Activated naive CD4-positive, alpha-beta T cell treated with anti-CD3 and anti-CD28 coated beads, Interleukin-2, amount 10 ng/mL, durations not matched to agents 7 days and 5 days (primary cell): ENCODE data around the gene PRND.
"Not testable (repeated sequence)": the region's sequence is repeated elsewhere in the genome, so short reads cannot be mapped to it uniquely, and the experiment has no call there.

Experiments used
- CTCF ChIA-PET: fragments of 350-600 bp; sonication (Branson Sonifier 250); formaldehyde crosslinking; loops from one replicate; lab custom pipeline; 2021; ENCODE audit warnings: antibody characterized with exemption; lab: Charles Lee
- DNase-seq: peaks from one replicate; pipeline ENCODE4 v3.0.0-alpha.2; 2020
- H3K27ac Mint-ChIP-seq: one replicate; pipeline ENCODE4 v1.8.0; 2021; ENCODE audit warnings: mild to moderate bottlenecking, moderate library complexity, mixed read lengths
- H3K27me3 Mint-ChIP-seq: one replicate; pipeline ENCODE4 v1.8.0; 2021; ENCODE audit warnings: mild to moderate bottlenecking, mixed read lengths
- H3K36me3 Mint-ChIP-seq: one replicate; pipeline ENCODE4 v1.8.0; 2021; ENCODE audit warnings: mixed read lengths
- H3K4me1 Mint-ChIP-seq: one replicate; pipeline ENCODE4 v1.8.0; 2021; ENCODE audit warnings: mixed read lengths
- H3K4me3 Mint-ChIP-seq: one replicate; pipeline ENCODE4 v1.8.0; 2021; ENCODE audit warnings: mild to moderate bottlenecking, moderate library complexity, mixed read lengths
- H3K9me3 Mint-ChIP-seq: one replicate; pipeline ENCODE4 v1.8.0; 2021; ENCODE audit warnings: mixed read lengths

The PRND gene

DNA sequence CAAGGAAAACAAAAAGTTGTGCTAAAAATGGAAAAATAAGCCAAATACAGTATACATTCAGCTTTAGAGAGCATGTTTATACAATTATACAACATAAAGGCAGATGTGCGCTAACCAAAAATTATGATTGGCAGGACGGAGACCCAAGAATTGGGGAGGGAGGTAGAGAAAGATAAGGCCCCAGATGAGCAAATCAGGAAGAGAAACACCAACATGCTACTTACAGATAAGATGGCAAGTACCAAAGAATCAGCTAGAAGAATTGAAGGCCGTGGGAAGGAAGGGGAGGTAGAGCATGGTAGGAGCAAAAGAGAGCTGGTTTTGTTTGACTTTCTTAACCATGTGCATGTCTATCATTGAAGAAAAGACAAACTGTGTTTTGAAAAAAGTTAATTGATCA is 45.4 kb downstream of the PRND start:
- H3K4me3 Mint-ChIP-seq, result no peak overlapping the region
- CTCF ChIA-PET, result no interaction called here
- H3K4me1 Mint-ChIP-seq, result peaks cover 2% of the 10 kb centered on the region
- H3K36me3 Mint-ChIP-seq, result peaks cover 5% of the 10 kb centered on the region
- H3K27me3 Mint-ChIP-seq, result peaks cover 40% of the 10 kb centered on the region
- no peak overlapping the region for H3K27ac Mint-ChIP-seq
- peaks cover 19% of the 10 kb centered on the region for H3K9me3 Mint-ChIP-seq
- DNase-seq, result no peak

DNA sequence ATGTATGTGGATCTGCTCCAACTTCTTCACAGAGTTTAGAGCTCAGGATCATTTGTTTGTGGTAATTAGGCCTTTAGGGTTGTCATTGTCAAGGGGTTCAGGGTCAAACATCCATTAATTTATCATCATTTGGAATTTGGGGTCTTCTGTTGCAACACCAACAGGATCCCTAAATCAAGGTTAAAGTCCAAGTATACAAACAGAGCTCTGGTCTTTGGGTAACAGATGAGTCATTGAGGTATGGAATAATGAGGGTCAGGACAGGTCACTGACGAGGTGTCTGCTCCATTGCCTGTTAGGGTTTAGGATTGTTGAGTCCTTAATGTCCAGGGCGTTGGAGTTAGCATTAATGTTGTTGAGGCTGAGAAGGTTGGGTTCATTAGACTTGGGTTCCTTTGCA is 47.6 kb downstream of the PRND start:
- CTCF ChIA-PET, result interaction anchor here (1.2 kb wide), 1 partner anchor 11 kb away, joined by 3 read pairs; no protein-coding TSS in a partner anchor

DNA sequence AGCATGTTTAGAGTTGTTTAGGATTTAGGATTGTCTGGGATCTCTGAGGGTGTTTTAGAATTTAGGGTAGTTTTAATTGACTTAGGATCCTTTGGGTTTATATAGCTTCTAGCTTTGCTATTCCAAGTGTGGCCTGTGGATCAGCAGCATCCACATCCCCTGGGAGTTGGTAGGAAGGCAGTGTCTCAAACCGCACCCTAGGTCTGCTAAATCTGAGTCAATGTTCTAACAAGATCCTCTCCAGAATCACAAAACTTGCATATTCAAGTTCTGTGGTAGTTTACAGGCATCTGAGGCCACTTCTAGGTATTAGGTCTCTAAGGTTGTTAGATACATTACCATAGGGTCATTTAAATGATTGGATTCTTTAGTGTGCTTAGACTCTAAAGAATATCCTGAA is 48.3 kb downstream of the PRND start:
- Mint-ChIP-seq H3K36me3 (peaks cover 5% of the 10 kb centered on the region), H3K27ac (no peak overlapping the region), H3K27me3 (peaks cover 19% of the 10 kb centered on the region), H3K4me1 (peaks cover 2% of the 10 kb centered on the region), H3K4me3 (no peak overlapping the region), H3K9me3 (peaks cover 31% of the 10 kb centered on the region)
- CTCF ChIA-PET, result no interaction called here
- no peak for DNase-seq

More for the DNA sequence above, 47.6 kb downstream of the PRND start:
- peaks cover 24% of the 10 kb centered on the region for H3K27me3 Mint-ChIP-seq
- peaks cover 31% of the 10 kb centered on the region for H3K9me3 Mint-ChIP-seq
- H3K36me3 Mint-ChIP-seq, result peaks cover 5% of the 10 kb centered on the region
- H3K27ac Mint-ChIP-seq, result no peak overlapping the region
- H3K4me1 Mint-ChIP-seq, result peaks cover 2% of the 10 kb centered on the region
- H3K4me3 Mint-ChIP-seq, result no peak overlapping the region
- DNase-seq, result no peak

DNA sequence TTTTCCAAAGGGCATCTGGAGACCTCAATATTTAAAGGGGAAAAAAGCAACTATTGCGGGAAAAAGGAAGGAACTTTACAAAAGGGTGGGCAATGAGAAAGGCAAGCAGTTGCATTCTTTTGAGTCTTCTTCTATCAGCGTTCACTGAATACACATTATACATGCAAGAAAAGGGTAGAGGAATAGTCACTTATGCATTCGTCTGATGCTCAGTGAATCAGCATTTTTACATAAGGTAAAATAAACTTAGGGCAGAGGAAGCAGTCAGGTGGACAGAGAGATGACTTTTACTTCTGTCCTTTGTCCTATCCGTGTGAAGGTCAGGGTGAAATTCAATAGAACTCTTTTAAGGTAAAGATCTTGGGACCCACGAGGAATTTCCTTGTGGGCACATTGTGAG is 49.3 kb downstream of the PRND start:
- Mint-ChIP-seq H3K27me3 (peaks cover 12% of the 10 kb centered on the region), H3K9me3 (peaks cover 31% of the 10 kb centered on the region), H3K27ac (no peak overlapping the region), H3K4me1 (peaks cover 2% of the 10 kb centered on the region), H3K36me3 (peaks cover 5% of the 10 kb centered on the region), H3K4me3 (no peak overlapping the region)
- DNase-seq, result no peak
- CTCF ChIA-PET, result interaction anchor here (1.4 kb wide), 1 partner anchor 185 kb away, joined by 4 read pairs; no protein-coding TSS in a partner anchor

DNA sequence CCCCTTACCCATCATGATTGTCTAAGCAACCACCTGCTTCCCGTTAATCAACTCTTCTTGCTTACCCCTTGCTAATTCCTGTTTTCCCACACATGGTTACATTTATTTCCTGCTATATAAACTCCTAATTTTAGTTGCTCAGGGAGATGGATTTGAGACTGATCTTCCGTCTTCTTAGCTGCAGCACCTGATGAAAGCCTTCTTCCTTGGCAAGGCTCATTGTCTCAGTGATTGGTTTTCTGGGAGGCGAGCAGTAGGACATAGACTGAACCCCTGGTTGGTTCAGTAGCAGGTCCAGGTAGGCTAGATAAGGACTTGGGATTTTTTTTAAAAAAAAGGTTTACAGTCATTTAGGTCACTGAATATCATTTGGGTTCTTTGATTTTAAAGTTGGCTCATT is 50.4 kb downstream of the PRND start:
- no peak overlapping the region for H3K27ac Mint-ChIP-seq
- peaks cover 12% of the 10 kb centered on the region for H3K27me3 Mint-ChIP-seq
- DNase-seq, result no peak
- CTCF ChIA-PET, result interaction anchor here (1.4 kb wide), 1 partner anchor 184 kb away, joined by 4 read pairs; no protein-coding TSS in a partner anchor
- peaks cover 31% of the 10 kb centered on the region for H3K9me3 Mint-ChIP-seq
- H3K36me3 Mint-ChIP-seq, result peaks cover 5% of the 10 kb centered on the region
- H3K4me3 Mint-ChIP-seq, result no peak overlapping the region
- H3K4me1 Mint-ChIP-seq, result no peaks in the 10 kb centered on the region

DNA sequence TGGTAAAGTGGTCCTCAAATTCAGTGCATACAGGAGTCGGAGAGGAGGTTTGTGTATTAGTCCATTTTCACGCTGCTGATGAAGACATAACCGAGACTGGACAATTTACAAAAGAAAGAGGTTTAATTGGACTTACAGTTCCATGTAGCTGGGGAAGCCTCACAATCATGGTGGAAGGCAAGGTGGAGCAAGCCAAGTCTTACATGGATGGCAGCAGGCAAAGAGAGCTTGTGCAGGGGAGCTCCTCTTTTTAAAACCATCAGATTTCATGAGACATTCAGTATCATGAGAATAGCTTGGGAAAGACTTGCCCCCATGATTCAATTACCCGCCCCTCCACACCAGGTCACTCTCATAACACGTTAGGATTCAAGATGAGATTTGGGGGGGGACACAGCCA is 51.3 kb downstream of the PRND start:
- not testable (repeated sequence) for H3K27ac Mint-ChIP-seq, H3K4me3 Mint-ChIP-seq, H3K4me1 Mint-ChIP-seq, DNase-seq, H3K36me3 Mint-ChIP-seq
- CTCF ChIA-PET, result interaction anchor here (1.0 kb wide), 1 partner anchor 14 kb away, joined by 3 read pairs; no protein-coding TSS in a partner anchor
- Mint-ChIP-seq H3K9me3 (peaks cover 31% of the 10 kb centered on the region), H3K27me3 (peaks cover 12% of the 10 kb centered on the region)

DNA sequence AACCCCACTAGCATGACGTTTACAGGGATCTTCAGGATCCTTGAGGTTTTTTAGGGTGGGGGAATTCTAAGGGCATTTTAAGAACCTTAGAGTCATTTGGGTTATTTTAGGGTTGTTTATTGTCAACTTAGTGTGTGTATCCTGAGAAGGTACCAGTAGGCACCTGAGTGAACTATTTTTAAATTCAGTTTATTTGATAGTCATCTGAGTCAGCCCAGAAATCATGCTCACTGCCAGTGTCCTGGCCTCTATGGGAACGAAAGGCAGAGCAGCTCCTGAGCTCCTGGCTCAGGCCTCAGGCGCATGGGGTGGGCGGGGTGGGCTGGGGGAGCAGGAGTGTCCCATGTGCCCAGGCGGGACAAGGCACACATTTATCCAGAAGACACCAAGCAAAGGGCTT is 52.0 kb downstream of the PRND start:
- Mint-ChIP-seq H3K9me3 (peaks cover 31% of the 10 kb centered on the region), H3K36me3 (peaks cover 5% of the 10 kb centered on the region), H3K27ac (no peak overlapping the region), H3K4me3 (no peak overlapping the region), H3K4me1 (no peaks in the 10 kb centered on the region), H3K27me3 (peaks cover 12% of the 10 kb centered on the region)
- CTCF ChIA-PET, result interaction anchor here (1.0 kb wide), 1 partner anchor 14 kb away, joined by 3 read pairs; no protein-coding TSS in a partner anchor
- DNase-seq, result no peak

DNA sequence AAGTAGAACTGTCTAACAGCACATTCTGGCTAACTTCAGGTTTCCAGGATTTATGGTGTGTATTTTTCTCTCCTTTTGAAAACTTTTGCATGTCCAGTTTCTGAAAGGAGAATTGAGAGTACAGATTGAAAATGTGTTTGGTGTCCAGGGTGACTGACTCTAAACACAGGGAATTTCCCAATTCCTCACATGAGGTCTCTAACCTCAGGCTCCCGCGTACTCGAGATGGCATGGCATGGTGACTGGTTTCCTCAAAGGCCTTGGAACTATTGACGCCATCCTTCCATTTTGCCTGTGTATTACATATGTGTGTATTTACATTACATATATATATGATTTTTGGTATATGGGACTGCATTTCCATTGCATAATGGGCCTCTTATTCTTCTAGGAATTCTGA is 52.5 kb downstream of the PRND start:
- DNase-seq, result no peak
- H3K36me3 Mint-ChIP-seq, result peaks cover 5% of the 10 kb centered on the region
- no peak overlapping the region for H3K27ac Mint-ChIP-seq
- H3K4me3 Mint-ChIP-seq, result no peak overlapping the region
- no peaks in the 10 kb centered on the region for H3K4me1 Mint-ChIP-seq
- H3K9me3 Mint-ChIP-seq, result peaks cover 31% of the 10 kb centered on the region
- CTCF ChIA-PET, result no interaction called here
- H3K27me3 Mint-ChIP-seq, result peaks cover 12% of the 10 kb centered on the region

DNA sequence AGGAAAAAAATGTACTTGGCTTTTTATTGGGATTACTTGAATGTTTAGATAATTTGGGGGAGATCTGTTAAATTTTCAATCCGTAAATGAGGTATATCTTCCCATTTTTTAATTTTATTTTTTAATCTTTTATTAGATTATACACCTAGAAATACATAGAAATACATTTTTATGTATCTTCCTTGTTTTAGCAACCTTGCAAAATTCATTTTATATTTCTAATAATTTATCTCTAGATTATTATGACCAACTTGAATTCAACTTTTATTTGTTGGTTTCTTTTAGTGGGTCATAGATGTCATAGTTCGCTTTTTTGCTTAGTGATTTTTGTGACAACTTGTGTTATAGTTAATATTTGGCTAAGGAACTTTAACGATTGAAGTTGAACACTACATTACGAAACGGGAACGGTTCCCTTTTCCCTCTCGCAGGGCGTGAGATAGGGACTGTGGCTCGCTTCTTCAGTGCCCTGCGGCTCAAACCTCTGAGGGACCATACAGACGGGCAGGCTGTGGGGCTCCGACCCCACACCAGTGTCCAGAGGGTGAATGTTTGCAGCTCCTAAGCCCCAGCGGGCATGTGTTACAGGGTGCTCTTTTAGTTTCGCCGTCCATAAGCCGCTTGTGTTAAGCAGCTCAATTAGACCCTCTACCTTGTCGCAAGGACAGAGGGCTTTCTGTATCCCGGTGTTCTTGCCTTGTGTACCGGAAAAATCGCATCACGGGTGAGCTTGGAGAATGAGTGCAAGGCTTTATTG is 53.8 kb downstream of the PRND start:
- Mint-ChIP-seq H3K4me3 (no peak overlapping the region), H3K27me3 (peaks cover 4% of the 10 kb centered on the region), H3K9me3 (peaks cover 28% of the 10 kb centered on the region), H3K4me1 (peaks cover 8% of the 10 kb centered on the region), H3K36me3 (peaks cover 12% of the 10 kb centered on the region), H3K27ac (peak overlapping the region; percentile 33)
- no peak for DNase-seq
- CTCF ChIA-PET, result no interaction called here

DNA sequence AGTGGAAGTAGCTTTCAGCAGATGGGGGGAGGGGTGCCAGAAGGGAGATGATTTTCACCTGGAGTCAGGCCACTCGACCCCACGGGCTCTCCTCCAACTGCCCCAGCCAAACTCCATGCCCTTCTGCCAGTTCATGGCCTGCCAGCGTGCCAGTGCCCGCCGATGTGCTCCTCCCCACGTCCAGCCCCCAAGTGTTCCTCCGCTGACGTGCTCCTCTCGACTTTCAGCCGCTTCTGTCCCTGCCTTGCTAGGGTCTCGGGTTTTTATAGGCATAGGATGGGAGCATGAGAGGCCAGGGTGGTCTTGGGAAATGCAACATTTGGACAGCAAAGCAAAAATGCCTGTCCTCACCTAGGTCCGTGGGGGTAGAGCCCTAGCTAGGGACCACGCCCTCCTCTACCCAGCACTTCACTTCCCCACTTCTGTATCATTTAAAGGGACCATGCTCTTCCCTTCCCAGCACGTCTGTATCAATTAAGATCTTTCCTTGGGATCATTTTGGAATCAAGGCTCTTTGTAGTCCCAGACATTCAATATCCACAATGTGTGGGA is 54.4 kb downstream of the PRND start:
- Mint-ChIP-seq H3K4me1 (peaks cover 13% of the 10 kb centered on the region), H3K4me3 (no peak overlapping the region)
- CTCF ChIA-PET, result no interaction called here

More for the DNA sequence above, 54.4 kb downstream of the PRND start:
- peaks cover 10% of the 10 kb centered on the region for H3K36me3 Mint-ChIP-seq
- DNase-seq, result no peak
- peaks cover 4% of the 10 kb centered on the region for H3K27me3 Mint-ChIP-seq
- peaks cover 21% of the 10 kb centered on the region for H3K9me3 Mint-ChIP-seq
- no peak overlapping the region for H3K27ac Mint-ChIP-seq
